CD4-positive, alpha-beta T cell (primary cell): ENCODE measurements around the gene EOLA1. TPM values are rescaled to one million over a fixed set of nuclear protein-coding genes. Genes with fewer than 3 reads are reported as not detected.

Source experiments
- ATAC-seq: fragments of 200-7000 bp; cut with Tn5 transposase; one replicate; pipeline ENCODE4 v1.10.0; 2022; ENCODE audit warnings: mild to moderate bottlenecking; ENCODE audit not compliant: poor library complexity
- CTCF ChIA-PET: fragments of 350-600 bp; sonication (Branson Sonifier 250); formaldehyde crosslinking; loops from one replicate; lab custom pipeline; 2021; ENCODE audit warnings: antibody characterized with exemption, inconsistent platforms; lab: Charles Lee
- POLR2A ChIA-PET: fragments of 350-600 bp; sonication (Branson Sonifier 250); formaldehyde crosslinking; loops from one replicate; lab custom pipeline; 2021; ENCODE audit warnings: antibody characterized with exemption, inconsistent platforms; lab: Charles Lee
- DNase-seq, 14 experiments: peaks; one replicate each; pipeline ENCODE4 v3.0.0-alpha.2; 2013 to 2020; ENCODE audit warnings: mixed read lengths in 2 of 14
- H3K27ac ChIP-seq, 2 donors: one replicate each; pipeline versions ENCODE4 v1.5.1 to v1.7.0; 2013; ENCODE audit warnings: low read length in 2 of 2, low read depth in 1 of 2, mild to moderate bottlenecking in 1 of 2
- H3K27me3 ChIP-seq, 2 experiments: 1 replicate in 1 of 2; 2 replicates in 1 of 2; pipeline versions ENCODE4 v1.6.1 to v1.7.0; 2013; ENCODE audit warnings: low read length in 2 of 2, control low read depth in 1 of 2, mild to moderate bottlenecking in 1 of 2, moderate library complexity in 1 of 2; ENCODE audit not compliant: insufficient read depth in 2 of 2, control insufficient read depth in 1 of 2
- H3K36me3 ChIP-seq: one replicate; pipeline ENCODE4 v1.6.1; 2013; ENCODE audit warnings: low read length, control low read depth; ENCODE audit not compliant: insufficient read depth
- H3K4me1 ChIP-seq: one replicate; pipeline ENCODE4 v1.6.1; 2013; ENCODE audit warnings: low read length, control low read depth; ENCODE audit not compliant: insufficient read depth
- H3K4me3 ChIP-seq: one replicate; pipeline ENCODE4 v1.5.1; 2013; ENCODE audit warnings: mild to moderate bottlenecking, low read length, moderate library complexity
- H3K9me3 ChIP-seq, 2 experiments: 1 replicate in 1 of 2; 2 replicates in 1 of 2; pipeline versions ENCODE4 v1.6.1 to v1.7.0; 2013; ENCODE audit warnings: low read length in 2 of 2, mild to moderate bottlenecking in 2 of 2, control low read depth in 1 of 2, moderate library complexity in 1 of 2; ENCODE audit not compliant: control insufficient read depth in 1 of 2, insufficient read depth in 1 of 2
- H3K27ac Mint-ChIP-seq: one replicate; pipeline ENCODE4 v1.8.0; 2020; ENCODE audit warnings: mixed read lengths
- H3K27me3 Mint-ChIP-seq: one replicate; pipeline ENCODE4 v1.8.0; 2021; ENCODE audit warnings: mixed read lengths
- H3K36me3 Mint-ChIP-seq: one replicate; pipeline ENCODE4 v1.8.0; 2021; ENCODE audit warnings: low read depth, mixed read lengths
- H3K4me1 Mint-ChIP-seq: one replicate; pipeline ENCODE4 v1.8.0; 2021; ENCODE audit warnings: low read depth, mixed read lengths
- H3K4me3 Mint-ChIP-seq: one replicate; pipeline ENCODE4 v1.8.0; 2020; ENCODE audit warnings: mild to moderate bottlenecking, mixed read lengths
- H3K9me3 Mint-ChIP-seq: one replicate; pipeline ENCODE4 v1.8.0; 2020; ENCODE audit warnings: mixed read lengths
- CTCF ChIP-seq: fragments of 200-600 bp; IDR thresholded peaks from one replicate; pipeline ENCODE4 v1.8.0; 2022; ENCODE audit warnings: antibody characterized with exemption, mild to moderate bottlenecking
- intact Hi-C, 2 experiments: fragments of 100-400 bp; cut with DNase I in 1 of 2; cut with micrococcal nuclease in 1 of 2; formaldehyde crosslinking; loops; one replicate each; pipeline versions ENCODE4 v1.15.1 to v1.9.0; 2023 to 2025; cut with DNase I, micrococcal nuclease
- total RNA-seq, 174 experiments: library from RNA in 2 of 174; stranded (reverse) in 2 of 174; gene quantifications; one replicate each; pipeline ENCODE4 v1.2.3 and lab custom pipeline; 2021 to 2026

The EOLA1 gene
- total RNA-seq, 2 experiments from 2014 or later = 63.1 to 68.5 TPM

- intact Hi-C loops = loop anchor here (2.0 to 10.0 kb wide), 4 partner anchors 16 to 1590 kb away; partner anchors contain the start of genes FMR1 (in 1 of the 2) and MTMR1 (in 1 of the 2)
- Mint-ChIP-seq H3K4me3 (peak overlapping the region; percentile 99), H3K36me3 (peaks cover 5% of the 10 kb centered on the region), H3K27me3 (no peaks in the 10 kb centered on the region), H3K27ac (peak overlapping the region; percentile 95), H3K9me3 (no peaks in the 10 kb centered on the region), H3K4me1 (peaks cover 39% of the 10 kb centered on the region)
- peak in 13 of 14 experiments; percentile 39 to 88 (median 60) for DNase-seq
- H3K9me3 ChIP-seq = no peaks in the 10 kb centered on the region
- no peaks in the 10 kb centered on the region for H3K27me3 ChIP-seq
- ChIA-PET POLR2A (interaction anchor here (0.6 to 5.6 kb wide), 6 partner anchors 17 to 1601 kb away, joined by 3 to 58 read pairs (median 6); partner anchors contain the start of genes EOLA1, EOLA2 and FMR1), CTCF (interaction anchor here (1.1 to 1.8 kb wide), 2 partner anchors 23 to 36 kb away, joined by 3 to 6 read pairs; no protein-coding TSS in a partner anchor)
- H3K4me1 ChIP-seq = peaks cover 45% of the 10 kb centered on the region
- peak; percentile 60 for ATAC-seq
- H3K36me3 ChIP-seq = peaks cover 36% of the 10 kb centered on the region
- H3K4me3 ChIP-seq = peak overlapping the region; percentile 82
- peak; percentile 33 for TF ChIP-seq CTCF
- peak overlapping the region; percentile 87 to 97 for H3K27ac ChIP-seq
Measured at GRCh38 chrX:149504226-149504914, 36.4 kb upstream of the EOLA1 start.

GRCh38 chrX:149504915-149505651 lies 35.7 kb upstream of the EOLA1 start, which contains the start of gene IDS:
Gene IDS (minus strand): TSS chrX:149505306. CDS start chrX:149505137, 169 bp downstream.
- Mint-ChIP-seq H3K27ac (peak within 1 kb of the TSS; percentile 95), H3K36me3 (peaks cover 5% of the 10 kb centered on the region), H3K4me1 (peaks cover 35% of the 10 kb centered on the region), H3K27me3 (peaks cover under 1% of the 10 kb centered on the region), H3K9me3 (no peaks in the 10 kb centered on the region), H3K4me3 (peak within 1 kb of the TSS; percentile 99)
- intact Hi-C loops = loop anchor here (2.0 to 10.0 kb wide), 4 partner anchors 16 to 1590 kb away; partner anchors contain the start of genes FMR1 (in 1 of the 2) and MTMR1 (in 1 of the 2)
- H3K36me3 ChIP-seq = peaks cover 29% of the 10 kb centered on the region
- peaks cover 45% of the 10 kb centered on the region for H3K4me1 ChIP-seq
- H3K9me3 ChIP-seq = no peaks in the 10 kb centered on the region
- POLR2A ChIA-PET = interaction anchor here (0.9 to 5.6 kb wide), 7 partner anchors 8 to 1593 kb away, joined by 3 to 58 read pairs (median 5); partner anchors contain the start of genes EOLA1, EOLA2 and FMR1
- H3K27me3 ChIP-seq = no peaks in the 10 kb centered on the region
- peak within 1 kb of the TSS; percentile 87 to 97 for H3K27ac ChIP-seq
- CTCF ChIA-PET = interaction anchor here (1.1 to 1.8 kb wide), 2 partner anchors 23 to 35 kb away, joined by 3 to 6 read pairs; no protein-coding TSS in a partner anchor
- ATAC-seq (peak; percentile 64), DNase-seq (peak; percentile 69 to 95 (median 84))
- peak within 1 kb of the TSS; percentile 82 for H3K4me3 ChIP-seq
- TF ChIP-seq CTCF = no peak

- H3K27ac ChIP-seq = peak overlapping the region; percentile 64 to 87
- H3K27ac Mint-ChIP-seq = peak overlapping the region; percentile 95
Measured at GRCh38 chrX:149505671-149506070, 35.1 kb upstream of the EOLA1 start.

More at GRCh38 chrX:149505671-149506070, 35.1 kb upstream of the EOLA1 start:
- Histone ChIP-seq H3K4me1 (peaks cover 42% of the 10 kb centered on the region), H3K27me3 (no peaks in the 10 kb centered on the region), H3K4me3 (peak overlapping the region; percentile 82), H3K9me3 (no peaks in the 10 kb centered on the region), H3K36me3 (peaks cover 23% of the 10 kb centered on the region)
- Mint-ChIP-seq H3K36me3 (peaks cover 5% of the 10 kb centered on the region), H3K9me3 (no peaks in the 10 kb centered on the region), H3K27me3 (peaks cover 4% of the 10 kb centered on the region), H3K4me3 (peak overlapping the region; percentile 99), H3K4me1 (peaks cover 29% of the 10 kb centered on the region)
- intact Hi-C loops = loop anchor here (2.0 to 10.0 kb wide), 4 partner anchors 15 to 1591 kb away; partner anchors contain the start of genes FMR1 (in 1 of the 2) and MTMR1 (in 1 of the 2)
- ATAC-seq (no peak), DNase-seq (no peak)
- no peak for TF ChIP-seq CTCF
- ChIA-PET POLR2A (interaction anchor here (0.9 to 5.6 kb wide), 6 partner anchors 8 to 434 kb away, joined by 3 to 58 read pairs (median 7); partner anchors contain the start of genes EOLA1 and EOLA2), CTCF (interaction anchor here (1.8 kb wide), 1 partner anchor 22 kb away, joined by 6 read pairs; no protein-coding TSS in a partner anchor)
